GM13976 (cell line): ENCODE data around the gene KRTAP6-2.

Source experiments
- DNase-seq: peaks from one replicate; pipeline ENCODE4 v3.0.0; 2012; ENCODE audit warnings: low spot score
- CTCF ChIP-seq: IDR thresholded peaks from 2 replicates; pipeline ENCODE4 v1.5.1; 2012; ENCODE audit warnings: borderline replicate concordance, mild to moderate bottlenecking; ENCODE audit not compliant: insufficient read depth; ENCODE audit errors: extremely low read depth, missing control alignments, control extremely low read depth
- in situ Hi-C: fragments of 300-500 bp; cut with MboI; formaldehyde crosslinking; loops from one replicate; pipeline ENCODE4 v1.12.0; 2022; ENCODE audit warnings: low sequenced_read_pairs, mixed read lengths, inconsistent platforms; ENCODE audit not compliant: unreplicated experiment

KRTAP6-2 gene

GRCh38 chr21:30561957-30562356 lies 36.7 kb downstream of the KRTAP6-2 start:
- DNase-seq: no peak
- in situ Hi-C loops: no loop called here
- no peak for TF ChIP-seq CTCF

GRCh38 chr21:30561264-30561895 lies 37.3 kb downstream of the KRTAP6-2 start, which contains the start of gene KRTAP19-7:
KRTAP19-7 (minus strand) TSS chr21:30561314; CDS start chr21:30561289, 25 bp downstream.
- in situ Hi-C loops: no loop called here
- no peak for TF ChIP-seq CTCF

GRCh38 chr21:30555095-30555494 lies 43.6 kb downstream of the KRTAP6-2 start:
- no peak for DNase-seq
- TF ChIP-seq CTCF: no peak
- in situ Hi-C loops: no loop called here

More at GRCh38 chr21:30561264-30561895, 37.3 kb downstream of the KRTAP6-2 start, which contains the start of gene KRTAP19-7:
- DNase-seq: no peak

- TF ChIP-seq CTCF: no peak
- DNase-seq: no peak
- in situ Hi-C loops: no loop called here
These were observed 45.9 kb downstream of the KRTAP6-2 start for GRCh38 chr21:30552782-30553181.
